RPMI7951 (cell line): Measurements from ENCODE around the gene PDZD2. TPM values are rescaled to one million over a fixed set of nuclear protein-coding genes. Genes with fewer than 3 reads are reported as not detected.

Experiments used
- DNase-seq: peaks from one replicate; pipeline ENCODE4 v3.0.0-alpha.2; 2012; ENCODE audit warnings: low read depth
- total RNA-seq: library from RNA; depleted of rRNA; stranded (reverse); fragments of >200 nt; shearing (Covaris generic); gene quantifications from 2 replicates; pipeline ENCODE4 v1.2.3, GENCODE V29; 2014

The PDZD2 gene
- total RNA-seq, 1 experiment from 2014 or later = under 0.01 TPM

GRCh38 chr5:31824869-31825517 is 186.1 kb downstream of the PDZD2 start:
- DNase-seq = no peak

GRCh38 chr5:31825518-31826068 is 186.7 kb downstream of the PDZD2 start:
- DNase-seq = peak; percentile 45

- DNase-seq = peak; percentile 10
Observed at GRCh38 chr5:31827867-31828266, 188.9 kb downstream of the PDZD2 start.

- DNase-seq = no peak
Observed at GRCh38 chr5:31832966-31833365, 194.0 kb downstream of the PDZD2 start.

GRCh38 chr5:31833710-31834109 is 194.8 kb downstream of the PDZD2 start:
- no peak for DNase-seq

- DNase-seq = no peak
Observed at GRCh38 chr5:31844622-31845345, 205.9 kb downstream of the PDZD2 start.

- no peak for DNase-seq
Observed at GRCh38 chr5:31845361-31845760, 206.4 kb downstream of the PDZD2 start.

GRCh38 chr5:31846934-31847333 is 208.0 kb downstream of the PDZD2 start:
- no peak for DNase-seq

- no peak for DNase-seq
Observed at GRCh38 chr5:31847354-31847753, 208.4 kb downstream of the PDZD2 start.

GRCh38 chr5:31850981-31851689 is 212.2 kb downstream of the PDZD2 start:
- no peak for DNase-seq

GRCh38 chr5:31853398-31854135 is 214.6 kb downstream of the PDZD2 start:
- no peak for DNase-seq

GRCh38 chr5:31854181-31855133 is 215.5 kb downstream of the PDZD2 start:
- DNase-seq = peak; percentile 6

- DNase-seq = no peak
Observed at GRCh38 chr5:31855134-31856040, 216.5 kb downstream of the PDZD2 start.

GRCh38 chr5:31859096-31859495 is 220.2 kb downstream of the PDZD2 start:
- no peak for DNase-seq

GRCh38 chr5:31860278-31860677 is 221.3 kb downstream of the PDZD2 start:
- no peak for DNase-seq

- no peak for DNase-seq
Observed at GRCh38 chr5:31860726-31861433, 221.9 kb downstream of the PDZD2 start.

GRCh38 chr5:31861601-31862000 is 222.7 kb downstream of the PDZD2 start:
- no peak for DNase-seq

GRCh38 chr5:31863991-31864411 is 225.1 kb downstream of the PDZD2 start:
- DNase-seq = no peak

GRCh38 chr5:31866166-31866565 is 227.2 kb downstream of the PDZD2 start:
- no peak for DNase-seq
